ENCODE results near the gene NFATC2IP. TPM values are rescaled to one million over a fixed set of nuclear protein-coding genes. Genes with fewer than 3 reads are reported as not detected.

Gene NFATC2IP
- total and polyA plus RNA-seq, 9 of the 15 experiments (the other 6 are each of a cell fraction or from before 2014, with no cell fraction given), result 15.6 to 106 (median 46.9) TPM

- no peak; the same call in 1 of the 2 replicates for TF ChIP-seq ZNF644 (tag; IDR thresholded peaks at IDR 0.05; ENCODE audit: low read depth)
- TF ChIP-seq ZNF174 (CRISPR knock-in tag; IDR thresholded peaks at IDR 0.05), result 0 out of 2 replicates have a peak, but pooled peaks have one; percentile 37
- 0 out of 2 replicates have a peak, but pooled peaks have one; percentile 59 for TF ChIP-seq POLR2AphosphoS2 (IDR thresholded peaks at IDR 0.05; ENCODE audit: low read length)
- no peak for TF ChIP-seq SNAPC5 (CRISPR knock-in tag; IDR thresholded peaks at IDR 0.05)
- TF ChIP-seq ZNF224 (CRISPR knock-in tag; IDR thresholded peaks at IDR 0.05), result 0 out of 2 replicates have a peak, but pooled peaks have one; percentile 38
- 0 out of 3 replicates have a peak, but pooled peaks of 1 of the 2 experiments have one; percentile 54 for TF ChIP-seq CBX3 (IDR thresholded peaks at IDR 0.05; ENCODE audit: borderline replicate concordance in 1 of 2, low read length in 2 of 2)
- no peak for TF ChIP-seq CBX5 (IDR thresholded peaks at IDR 0.05; ENCODE audit: borderline replicate concordance, low read depth)
- TF ChIP-seq SAFB2 (IDR thresholded peaks at IDR 0.05; ENCODE audit: borderline replicate concordance, low read depth, low read length, severe bottlenecking), result no peak
- peak; percentile 31; the same call in 1 of the 2 replicates for TF ChIP-seq NR4A1 (CRISPR knock-in tag; IDR thresholded peaks at IDR 0.05)
- TF ChIP-seq NR4A1 (tag; IDR thresholded peaks at IDR 0.05), result no peak
- peak; percentile 98 for TF ChIP-seq PKNOX1 (IDR thresholded peaks at IDR 0.05)
- TF ChIP-seq ZNF512 (tag; IDR thresholded peaks at IDR 0.05), result no peak
- TF ChIP-seq PCBP2 (IDR thresholded peaks at IDR 0.05; ENCODE audit: low read depth, low read length, poor library complexity, severe bottlenecking), result no peak
- no peak for TF ChIP-seq HNRNPL (IDR thresholded peaks at IDR 0.05; ENCODE audit: low read depth, low read length)
- TF ChIP-seq PREB (CRISPR knock-in tag; IDR thresholded peaks at IDR 0.05), result no peak
- TF ChIP-seq LCOR (CRISPR knock-in tag; IDR thresholded peaks at IDR 0.05), result peak; percentile 61; the same call in 1 of the 2 replicates
- no peak for TF ChIP-seq BRF2 (IDR thresholded peaks at IDR 0.05; ENCODE audit: borderline replicate concordance, insufficient read depth, insufficient read length)
- no peak for TF ChIP-seq ZNF778 (CRISPR knock-in tag; IDR thresholded peaks at IDR 0.05)
- no peak for TF ChIP-seq FOXJ3 (CRISPR knock-in tag; IDR thresholded peaks at IDR 0.05)
- no peak for TF ChIP-seq MCM7 (IDR thresholded peaks at IDR 0.05)
- TF ChIP-seq ETV6 (IDR thresholded peaks at IDR 0.05; ENCODE audit: borderline replicate concordance in 1 of 2, low read depth in 2 of 2, low read length in 1 of 2), result no peak
- no peak for TF ChIP-seq ETV6 (CRISPR knock-in tag; IDR thresholded peaks at IDR 0.05; ENCODE audit: borderline replicate concordance)
- no peak for TF ChIP-seq FOS (IDR thresholded peaks at IDR 0.05; ENCODE audit: extremely low read depth, insufficient read length)
These were observed 25.1 kb upstream of the NFATC2IP start (continued) for GRCh38 chr16:28925386-28926228.

Measured in K562 (cell line).